SK-N-SH (cell line): ENCODE measurements around the gene AP2A1. TPM values are rescaled to one million over a fixed set of nuclear protein-coding genes. Genes with fewer than 3 reads are reported as not detected.

Source experiments
- CTCF ChIA-PET: fragments of 300-600, 350-600 bp; formaldehyde crosslinking; extraction: SDS; loops from one replicate; lab custom pipeline; 2021; lab: Yijun Ruan, JAX
- POLR2A ChIA-PET: fragments of 350-600 bp; sonication (Branson Sonifier 250); formaldehyde crosslinking; extraction: SDS; loops from one replicate; lab custom pipeline; 2020; ENCODE audit warnings: antibody characterized with exemption, inconsistent platforms; lab: Yijun Ruan, JAX
- DNase-seq: peaks from one replicate; pipeline ENCODE4 v3.0.0; 2012
- H2AFZ ChIP-seq: fragments of 200-600 bp; sonication (generic); 2 replicates; pipeline ENCODE4 v1.8.1; 2016; ENCODE audit warnings: antibody characterized with exemption, mild to moderate bottlenecking, low read depth
- H3F3A ChIP-seq: fragments of 200-600 bp; sonication (generic); replicated peaks from 2 replicates; pipeline ENCODE3; 2016; ENCODE audit warnings: antibody characterized with exemption, mild to moderate bottlenecking; ENCODE audit not compliant: insufficient read depth
- H3K27ac ChIP-seq, 2 experiments: fragments of 200-500 bp in 1 of 2; fragments of 200-600 bp in 1 of 2; sonication (Bioruptor generic) in 1 of 2; sonication (generic), shearing (Covaris generic) in 1 of 2; 2 replicates each; pipeline versions ENCODE4 v1.5.1 to v1.6.1; 2014 to 2016; ENCODE audit warnings: low read depth in 2 of 2, inconsistent platforms in 1 of 2, low read length in 1 of 2, mild to moderate bottlenecking in 1 of 2, mixed read lengths in 1 of 2
- H3K27me3 ChIP-seq: fragments of 200-600 bp; sonication (generic), shearing (Covaris generic); 2 replicates; pipeline ENCODE4 v1.6.1; 2016; ENCODE audit warnings: mixed run types; ENCODE audit not compliant: insufficient read depth
- H3K36me3 ChIP-seq, 2 experiments: fragments of 200-500 bp in 1 of 2; fragments of 200-600 bp in 1 of 2; sonication (Bioruptor generic) in 1 of 2; sonication (generic) in 1 of 2; replicated peaks in 1 of 2; 2 replicates each; pipeline versions ENCODE3 to v1.5.1; 2014 to 2016; ENCODE audit warnings: low read length in 1 of 2, mild to moderate bottlenecking in 1 of 2; ENCODE audit not compliant: insufficient read depth in 2 of 2, control insufficient read depth in 1 of 2
- H3K4me1 ChIP-seq, 2 experiments: fragments of 200-500 bp in 1 of 2; fragments of 200-600 bp in 1 of 2; sonication (Bioruptor generic) in 1 of 2; sonication (generic), shearing (Covaris generic) in 1 of 2; 2 replicates each; pipeline versions ENCODE4 v1.5.1 to v1.6.1; 2014 to 2016; ENCODE audit warnings: low read depth in 1 of 2, low read length in 1 of 2, mixed run types in 1 of 2; ENCODE audit not compliant: insufficient read depth in 2 of 2, control insufficient read depth in 1 of 2
- H3K4me2 ChIP-seq: fragments of 200-600 bp; sonication (generic), shearing (Covaris generic); 2 replicates; pipeline ENCODE4 v1.6.1; 2017; ENCODE audit warnings: mixed run types
- H3K4me3 ChIP-seq, 2 experiments: fragments of 200-500 bp in 1 of 2; fragments of 200-600 bp in 1 of 2; sonication (Bioruptor generic) in 1 of 2; sonication (generic), shearing (Covaris generic) in 1 of 2; 2 replicates each; pipeline versions ENCODE4 v1.5.1 to v1.8.1; 2014 to 2016; ENCODE audit warnings: low read depth in 2 of 2, inconsistent platforms in 1 of 2, low read length in 1 of 2, mild to moderate bottlenecking in 1 of 2, mixed read lengths in 1 of 2, moderate library complexity in 1 of 2
- H3K79me2 ChIP-seq: fragments of 200-600 bp; sonication (generic); 2 replicates; pipeline ENCODE4 v1.8.1; 2017; ENCODE audit warnings: mild to moderate bottlenecking; ENCODE audit not compliant: insufficient read depth
- H3K9ac ChIP-seq: fragments of 200-600 bp; sonication (generic); 2 replicates; pipeline ENCODE4 v1.6.1; 2017; ENCODE audit warnings: mixed run types
- H3K9me2 ChIP-seq: fragments of 200-600 bp; sonication (generic); 2 replicates; pipeline ENCODE4 v1.6.1; 2017; ENCODE audit warnings: mixed run types
- H3K9me3 ChIP-seq: fragments of 200-600 bp; sonication (generic); 2 replicates; pipeline ENCODE4 v1.6.1; 2017; ENCODE audit warnings: mixed run types, mild to moderate bottlenecking, moderate library complexity
- H4K20me1 ChIP-seq: fragments of 200-600 bp; sonication (generic); 2 replicates; pipeline ENCODE4 v1.6.1; 2017; ENCODE audit warnings: mild to moderate bottlenecking, mixed run types; ENCODE audit not compliant: insufficient read depth
- EP300 ChIP-seq, 2 experiments: IDR thresholded peaks; 2 replicates each; pipeline versions ENCODE4 v1.4.0 to v1.6.1; 2012; ENCODE audit warnings: borderline replicate concordance in 1 of 2, low read depth in 1 of 2, low read length in 1 of 2
- FOSL2 ChIP-seq: IDR thresholded peaks from 2 replicates; pipeline ENCODE4 v1.4.0; 2012; ENCODE audit warnings: low read depth, mild to moderate bottlenecking, moderate library complexity, borderline replicate concordance
- GABPA ChIP-seq: IDR thresholded peaks from 2 replicates; pipeline ENCODE4 v1.4.0; 2012; ENCODE audit warnings: low read depth, mild to moderate bottlenecking
- GATA2 ChIP-seq: sonication (generic); formaldehyde crosslinking; IDR thresholded peaks from 2 replicates; pipeline ENCODE4 v1.5.0; 2020; ENCODE audit warnings: mild to moderate bottlenecking, missing genetic modification reagents
- MXI1 ChIP-seq: IDR thresholded peaks from 2 replicates; pipeline ENCODE4 v1.6.1; 2012; ENCODE audit warnings: mild to moderate bottlenecking, low read depth, low read length, improper control_type of control experiment
- PBX3 ChIP-seq: IDR thresholded peaks from 2 replicates; pipeline ENCODE4; 2012
- RAD21 ChIP-seq: IDR thresholded peaks from 2 replicates; pipeline ENCODE4 v1.6.1; 2012; ENCODE audit warnings: mild to moderate bottlenecking, low read length
- RCOR1 ChIP-seq: fragments of 150-350 bp; IDR thresholded peaks from 2 replicates; pipeline ENCODE4 v1.6.1; 2017; ENCODE audit warnings: antibody characterized with exemption, low read length
- RFX5 ChIP-seq: IDR thresholded peaks from 2 replicates; pipeline ENCODE4 v1.6.1; 2012; ENCODE audit warnings: mild to moderate bottlenecking, improper control_type of control experiment, low read length
- RXRA ChIP-seq: IDR thresholded peaks from 2 replicates; pipeline ENCODE4 v1.4.0; 2012; ENCODE audit warnings: low read depth, mild to moderate bottlenecking, borderline replicate concordance
- SMC3 ChIP-seq: IDR thresholded peaks from 2 replicates; pipeline ENCODE4 v1.6.1; 2012; ENCODE audit warnings: low read depth, low read length, improper control_type of control experiment
- TAF1 ChIP-seq: IDR thresholded peaks from 2 replicates; pipeline ENCODE4 v1.6.1; 2012; ENCODE audit warnings: low read depth, mild to moderate bottlenecking, low read length, moderate library complexity, borderline replicate concordance
- TCF12 ChIP-seq: IDR thresholded peaks from 2 replicates; pipeline ENCODE4 v1.4.0; 2012
- TEAD4 ChIP-seq: IDR thresholded peaks from 2 replicates; pipeline ENCODE4 v1.4.0; 2012; ENCODE audit warnings: mild to moderate bottlenecking, borderline replicate concordance; ENCODE audit not compliant: insufficient read depth
- YY1 ChIP-seq: IDR thresholded peaks from 2 replicates; pipeline ENCODE4 v1.4.0; 2012; ENCODE audit warnings: low read depth, mild to moderate bottlenecking
- WGBS: methylation state at CpG from one replicate; pipeline ENCODE4 v1.1.6; 2017; ENCODE audit warnings: low lambda C conversion rate; 5-methylcytosine and 5-hydroxymethylcytosine counted together
- polyA plus RNA-seq, 3 experiments: library from polyadenylated mRNA; depleted of rRNA; stranded (reverse); fragments of >200 nt; gene quantifications; 2 replicates each; pipeline ENCODE4 v1.2.3, GENCODE V29; 2012
- TF ChIP-seq, protein P1 (sequence below): IDR thresholded peaks from 2 replicates; pipeline ENCODE4 v1.4.0; 2012; ENCODE audit warnings: low read depth
- TF ChIP-seq, protein P2 (sequence below): fragments of 150-350 bp; IDR thresholded peaks from 2 replicates; pipeline ENCODE4 v1.6.1; 2017; ENCODE audit warnings: antibody characterized with exemption, low read length, low read depth, borderline replicate concordance
- TF ChIP-seq, protein P3 (sequence below): fragments of 150-350 bp; IDR thresholded peaks from 2 replicates; pipeline ENCODE4 v1.6.1; 2016; ENCODE audit warnings: mild to moderate bottlenecking, low read depth, low read length
- TF ChIP-seq, protein P4 (sequence below): IDR thresholded peaks from 2 replicates; pipeline ENCODE4 v1.4.0; 2012; ENCODE audit warnings: low read depth, borderline replicate concordance

Gene AP2A1
- polyA plus RNA-seq, 1 of the 3 experiments (the other 2 are of a cell fraction): 74.8 TPM

DNA sequence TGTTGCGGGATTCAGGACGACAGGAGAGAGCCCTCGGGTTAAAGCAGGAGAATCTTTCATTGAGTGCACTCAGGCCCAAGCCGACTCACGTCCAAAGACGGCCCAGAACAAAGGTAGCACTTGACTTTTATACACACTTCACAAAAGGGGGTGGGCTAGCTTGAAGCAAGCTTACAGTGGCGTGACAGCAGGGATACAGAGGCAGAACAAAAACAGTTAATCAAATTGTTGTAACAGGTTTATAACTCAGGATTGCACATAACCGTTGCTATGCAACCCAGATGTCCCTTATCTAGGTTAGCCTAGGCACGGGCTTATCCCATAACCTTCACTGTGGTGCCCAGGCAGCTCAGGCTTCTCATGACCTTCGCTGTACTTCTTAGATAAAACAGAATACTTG, 53.3 kb downstream of the AP2A1 start:
- H3K27ac ChIP-seq: no peak overlapping the region
- H4K20me1 ChIP-seq: no peaks in the 10 kb centered on the region
- H3K9ac ChIP-seq: no peak overlapping the region
- H3K9me3 ChIP-seq: no peaks in the 10 kb centered on the region
- H3F3A ChIP-seq: peaks cover 9% of the 10 kb centered on the region
- peaks cover 0 to 18% of the 10 kb centered on the region in 2 experiments; a peak in 2 of 4 replicates for H3K4me1 ChIP-seq
- no peak for DNase-seq
- no peak overlapping the region for H2AFZ ChIP-seq
- CTCF ChIA-PET: interaction anchor here (1.1 kb wide), 1 partner anchor 33 kb away, joined by 3 read pairs; no protein-coding TSS in a partner anchor
- H3K4me2 ChIP-seq: no peak overlapping the region; the same call in 1 of the 2 replicates
- TF ChIP-seq RFX5: no peak
- no peak for TF ChIP-seq YY1
- TF ChIP-seq, protein P1, sequence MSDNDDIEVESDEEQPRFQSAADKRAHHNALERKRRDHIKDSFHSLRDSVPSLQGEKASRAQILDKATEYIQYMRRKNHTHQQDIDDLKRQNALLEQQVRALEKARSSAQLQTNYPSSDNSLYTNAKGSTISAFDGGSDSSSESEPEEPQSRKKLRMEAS: no peak
- TF ChIP-seq RCOR1: no peak
- no peak for TF ChIP-seq RAD21
- no peak for TF ChIP-seq TEAD4
- peaks cover 69% of the 10 kb centered on the region for H3K79me2 ChIP-seq
- H3K36me3 ChIP-seq: peaks cover 0 to 13% of the 10 kb centered on the region in 2 experiments
- H3K27me3 ChIP-seq: no peaks in the 10 kb centered on the region
- WGBS: 90% methylated on average over 10 of the region's 10 CpGs
- POLR2A ChIA-PET: interaction anchor here (1.8 kb wide), 1 partner anchor 30 kb away, joined by 4 read pairs; no protein-coding TSS in a partner anchor
- H3K4me3 ChIP-seq: no peak overlapping the region; a peak in 1 of 4 replicates
- no peaks in the 10 kb centered on the region for H3K9me2 ChIP-seq

- no peak for DNase-seq
- Histone ChIP-seq H3K4me3 (no peak overlapping the region), H3K4me2 (no peak overlapping the region), H4K20me1 (0 out of 2 replicates have a peak, but pooled peaks cover 4% of the 10 kb centered on the region), H3K4me1 (peaks cover 0 to 16% of the 10 kb centered on the region in 2 experiments; a peak in 2 of 4 replicates), H3K27me3 (no peaks in the 10 kb centered on the region), H3K79me2 (peaks cover 86% of the 10 kb centered on the region), H2AFZ (no peak overlapping the region), H3F3A (no peaks in the 10 kb centered on the region), H3K27ac (no peak overlapping the region), H3K9ac (no peak overlapping the region), H3K36me3 (peaks cover 0 to 13% of the 10 kb centered on the region in 2 experiments), H3K9me3 (no peaks in the 10 kb centered on the region), H3K9me2 (no peaks in the 10 kb centered on the region)
- CTCF ChIA-PET: interaction anchor here (1.2 kb wide), 1 partner anchor 27 kb away, joined by 3 read pairs; no protein-coding TSS in a partner anchor
- WGBS: 92% methylated on average over 12 of the region's 12 CpGs
- POLR2A ChIA-PET: no interaction called here
- TF ChIP-seq, protein P2, sequence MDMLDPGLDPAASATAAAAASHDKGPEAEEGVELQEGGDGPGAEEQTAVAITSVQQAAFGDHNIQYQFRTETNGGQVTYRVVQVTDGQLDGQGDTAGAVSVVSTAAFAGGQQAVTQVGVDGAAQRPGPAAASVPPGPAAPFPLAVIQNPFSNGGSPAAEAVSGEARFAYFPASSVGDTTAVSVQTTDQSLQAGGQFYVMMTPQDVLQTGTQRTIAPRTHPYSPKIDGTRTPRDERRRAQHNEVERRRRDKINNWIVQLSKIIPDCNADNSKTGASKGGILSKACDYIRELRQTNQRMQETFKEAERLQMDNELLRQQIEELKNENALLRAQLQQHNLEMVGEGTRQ: no peak
- TF ChIP-seq TCF12 (no peak), PBX3 (no peak), GABPA (no peak), RXRA (no peak), EP300 (IDR thresholded peaks at IDR 0.05; ENCODE audit: borderline replicate concordance in 1 of 2, low read depth in 1 of 2, low read length in 1 of 2) (no peak), FOSL2 (no peak), MXI1 (no peak), TAF1 (no peak), GATA2 (no peak), SMC3 (no peak)
- TF ChIP-seq, protein P3, sequence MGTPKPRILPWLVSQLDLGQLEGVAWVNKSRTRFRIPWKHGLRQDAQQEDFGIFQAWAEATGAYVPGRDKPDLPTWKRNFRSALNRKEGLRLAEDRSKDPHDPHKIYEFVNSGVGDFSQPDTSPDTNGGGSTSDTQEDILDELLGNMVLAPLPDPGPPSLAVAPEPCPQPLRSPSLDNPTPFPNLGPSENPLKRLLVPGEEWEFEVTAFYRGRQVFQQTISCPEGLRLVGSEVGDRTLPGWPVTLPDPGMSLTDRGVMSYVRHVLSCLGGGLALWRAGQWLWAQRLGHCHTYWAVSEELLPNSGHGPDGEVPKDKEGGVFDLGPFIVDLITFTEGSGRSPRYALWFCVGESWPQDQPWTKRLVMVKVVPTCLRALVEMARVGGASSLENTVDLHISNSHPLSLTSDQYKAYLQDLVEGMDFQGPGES: no peak
- TF ChIP-seq, protein P4, sequence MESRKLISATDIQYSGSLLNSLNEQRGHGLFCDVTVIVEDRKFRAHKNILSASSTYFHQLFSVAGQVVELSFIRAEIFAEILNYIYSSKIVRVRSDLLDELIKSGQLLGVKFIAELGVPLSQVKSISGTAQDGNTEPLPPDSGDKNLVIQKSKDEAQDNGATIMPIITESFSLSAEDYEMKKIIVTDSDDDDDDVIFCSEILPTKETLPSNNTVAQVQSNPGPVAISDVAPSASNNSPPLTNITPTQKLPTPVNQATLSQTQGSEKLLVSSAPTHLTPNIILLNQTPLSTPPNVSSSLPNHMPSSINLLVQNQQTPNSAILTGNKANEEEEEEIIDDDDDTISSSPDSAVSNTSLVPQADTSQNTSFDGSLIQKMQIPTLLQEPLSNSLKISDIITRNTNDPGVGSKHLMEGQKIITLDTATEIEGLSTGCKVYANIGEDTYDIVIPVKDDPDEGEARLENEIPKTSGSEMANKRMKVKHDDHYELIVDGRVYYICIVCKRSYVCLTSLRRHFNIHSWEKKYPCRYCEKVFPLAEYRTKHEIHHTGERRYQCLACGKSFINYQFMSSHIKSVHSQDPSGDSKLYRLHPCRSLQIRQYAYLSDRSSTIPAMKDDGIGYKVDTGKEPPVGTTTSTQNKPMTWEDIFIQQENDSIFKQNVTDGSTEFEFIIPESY: no peak
Measured at GRCh38 chr19:49823472-49823871, 56.7 kb downstream of the AP2A1 start.
